ENCODE measurements around the gene SLC12A7. TPM values are rescaled to one million over a fixed set of nuclear protein-coding genes. Genes with fewer than 3 reads are reported as not detected.

The SLC12A7 gene
- total RNA-seq, 1 experiment from 2014 or later = 30.8 TPM

GRCh38 chr5:1139331-1140170 is 27.7 kb upstream of the SLC12A7 start:
- Histone ChIP-seq H4K20me1 (ENCODE audit: control insufficient read depth, insufficient read depth, insufficient read length) (no peaks in the 10 kb centered on the region), H3K23me2 (ENCODE audit: insufficient read length, low read depth, low read length, poor library complexity, severe bottlenecking) (no peaks in the 10 kb centered on the region), H2AFZ (ENCODE audit: low read length) (no peak overlapping the region), H3K79me2 (ENCODE audit: insufficient read depth, low read length) (no peaks in the 10 kb centered on the region), H4K91ac (ENCODE audit: insufficient read length, low read depth, low read length) (no peak overlapping the region), H3K27ac (ENCODE audit: insufficient read length, low read depth, low read length) (no peak overlapping the region), H3K9ac (ENCODE audit: extremely low read depth, insufficient read length, low read length) (no peak overlapping the region), H4K8ac (replicated peaks; ENCODE audit: insufficient read length, low read depth, low read length) (no peak overlapping the region), H2BK12ac (ENCODE audit: insufficient read length, low read depth, low read length) (no peak overlapping the region), H4K5ac (ENCODE audit: insufficient read length, low read depth, low read length) (no peak overlapping the region), H3K9me3 (ENCODE audit: control insufficient read depth, low read depth, low read length) (no peaks in the 10 kb centered on the region), H2BK20ac (ENCODE audit: low read depth, low read length, poor library complexity, severe bottlenecking) (no peak overlapping the region), H3K18ac (ENCODE audit: insufficient read length, low read depth, low read length) (no peak overlapping the region), H3K4me2 (ENCODE audit: insufficient read depth, insufficient read length, low read length) (no peak overlapping the region), H3K79me1 (ENCODE audit: insufficient read depth, low read depth, low read length, poor library complexity, severe bottlenecking) (no peaks in the 10 kb centered on the region), H2BK5ac (ENCODE audit: insufficient read length, low read length) (no peak overlapping the region), H3K27me3 (ENCODE audit: insufficient read depth, low read length) (no peaks in the 10 kb centered on the region), H3T11ph (ENCODE audit: low read length) (no peak overlapping the region), H2AK5ac (ENCODE audit: insufficient read length, low read length) (no peak overlapping the region), H2BK15ac (ENCODE audit: low read depth, low read length) (no peak overlapping the region), H3K4ac (ENCODE audit: low read depth, low read length) (no peak overlapping the region), H3K4me1 (ENCODE audit: insufficient read depth, low read length) (no peaks in the 10 kb centered on the region; the same call in 1 of the 2 replicates), H3K14ac (ENCODE audit: insufficient read depth, low read length) (no peak overlapping the region), H3K56ac (ENCODE audit: insufficient read length, low read depth, low read length) (no peak overlapping the region), H2BK120ac (ENCODE audit: low read depth, low read length, poor library complexity, severe bottlenecking) (no peak overlapping the region), H3K23ac (ENCODE audit: insufficient read length, low read depth, low read length) (no peak overlapping the region)
- DNase-seq = no peak
- Mint-ChIP-seq H3K27ac (no peak overlapping the region), H3K36me3 (ENCODE audit: insufficient read depth in 1 of 3, low read depth in 3 of 3) (no peaks in the 10 kb centered on the region), H3K9me3 (peaks cover 0 to 4% of the 10 kb centered on the region in 2 experiments; a peak in 2 of 5 replicates), H3K4me1 (peaks cover 8 to 45% of the 10 kb centered on the region in 2 experiments), H3K27me3 (ENCODE audit: low read depth) (peaks cover 4% of the 10 kb centered on the region), H3K4me3 (no peak overlapping the region)
- TF ChIP-seq, protein P1, sequence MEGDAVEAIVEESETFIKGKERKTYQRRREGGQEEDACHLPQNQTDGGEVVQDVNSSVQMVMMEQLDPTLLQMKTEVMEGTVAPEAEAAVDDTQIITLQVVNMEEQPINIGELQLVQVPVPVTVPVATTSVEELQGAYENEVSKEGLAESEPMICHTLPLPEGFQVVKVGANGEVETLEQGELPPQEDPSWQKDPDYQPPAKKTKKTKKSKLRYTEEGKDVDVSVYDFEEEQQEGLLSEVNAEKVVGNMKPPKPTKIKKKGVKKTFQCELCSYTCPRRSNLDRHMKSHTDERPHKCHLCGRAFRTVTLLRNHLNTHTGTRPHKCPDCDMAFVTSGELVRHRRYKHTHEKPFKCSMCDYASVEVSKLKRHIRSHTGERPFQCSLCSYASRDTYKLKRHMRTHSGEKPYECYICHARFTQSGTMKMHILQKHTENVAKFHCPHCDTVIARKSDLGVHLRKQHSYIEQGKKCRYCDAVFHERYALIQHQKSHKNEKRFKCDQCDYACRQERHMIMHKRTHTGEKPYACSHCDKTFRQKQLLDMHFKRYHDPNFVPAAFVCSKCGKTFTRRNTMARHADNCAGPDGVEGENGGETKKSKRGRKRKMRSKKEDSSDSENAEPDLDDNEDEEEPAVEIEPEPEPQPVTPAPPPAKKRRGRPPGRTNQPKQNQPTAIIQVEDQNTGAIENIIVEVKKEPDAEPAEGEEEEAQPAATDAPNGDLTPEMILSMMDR (conservative IDR thresholded peaks at IDR 0.05) = no peak
- no CpG with 5 or more reads among the region's 37 CpGs for WGBS (ENCODE audit: extremely low coverage, insufficient read length, low lambda C conversion rate)

All from H9 (cell line).